ENCODE results near the gene SH3BP5L. TPM values are rescaled to one million over a fixed set of nuclear protein-coding genes. Genes with fewer than 3 reads are reported as not detected.

Gene SH3BP5L
- total and polyA plus RNA-seq, 2 donors (not counting 1 experiment from before 2014, with no cell fraction given), result 17.5 to 19.8 TPM

DNA sequence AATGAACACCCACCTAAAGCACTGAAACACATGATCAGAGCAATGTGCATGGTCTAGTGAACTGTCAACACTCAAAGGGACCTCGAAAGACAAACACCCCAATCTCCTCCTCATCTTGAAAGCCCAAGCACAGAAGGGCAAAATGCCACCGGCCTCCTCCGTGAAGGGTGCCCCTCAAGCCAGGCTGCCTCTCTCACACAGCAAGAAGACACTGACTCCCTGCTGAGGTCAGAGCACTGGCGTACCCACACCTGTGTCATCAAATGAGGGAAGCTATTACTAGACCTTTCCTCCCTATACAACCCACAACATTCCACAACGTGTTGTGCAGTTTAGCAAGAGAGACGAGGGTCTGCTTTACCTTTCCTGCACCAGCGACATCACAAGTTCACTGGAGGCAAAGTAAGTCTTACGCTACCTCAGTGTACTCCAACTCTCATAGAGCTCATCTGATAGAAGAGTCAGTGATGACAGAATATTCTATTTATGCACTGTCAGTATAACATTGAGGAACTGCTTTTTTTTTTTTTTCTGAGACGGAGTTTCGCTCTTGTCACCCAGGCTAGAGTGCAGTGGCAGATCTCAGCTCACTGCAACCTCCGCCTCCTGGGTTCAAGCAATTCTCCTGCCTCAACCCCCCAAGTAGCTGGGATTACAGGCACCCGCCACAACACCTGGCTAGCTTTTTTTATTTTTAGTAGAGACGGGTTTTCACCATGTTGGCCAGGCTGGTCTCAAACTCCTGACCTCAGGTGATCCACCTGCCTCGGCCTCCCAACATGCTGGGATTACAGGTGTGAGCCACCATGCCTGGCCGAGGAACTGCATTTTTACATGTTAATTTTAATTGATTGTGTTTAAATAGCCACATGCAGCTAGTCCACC is 3.3 kb downstream of the SH3BP5L start:
- Histone ChIP-seq H3K27me3 (ENCODE audit: control insufficient read depth, insufficient read depth, low read length) (no peaks in the 10 kb centered on the region), H3K4me2 (ENCODE audit: extremely low read depth, insufficient read depth, low read length) (peak overlapping the region; percentile 92), H2AFZ (ENCODE audit: low read length) (no peak overlapping the region), H3K27ac (ENCODE audit: insufficient read depth, low read length) (peak overlapping the region; percentile 98), H4K20me1 (ENCODE audit: control insufficient read depth, extremely low read depth, insufficient read depth, low read length) (peaks cover 2% of the 10 kb centered on the region), H3K4me1 (ENCODE audit: control insufficient read depth, extremely low read depth, insufficient read depth, low read length) (peaks cover 44% of the 10 kb centered on the region), H3K9ac (ENCODE audit: insufficient read depth, low read length) (no peak overlapping the region), H3K79me2 (ENCODE audit: control insufficient read depth, insufficient read depth, low read length) (peaks cover 71% of the 10 kb centered on the region), H3K9me3 (ENCODE audit: control insufficient read depth, insufficient read depth, low read depth, low read length) (no peaks in the 10 kb centered on the region), H3K36me3 (ENCODE audit: control insufficient read depth, insufficient read depth, low read length) (peaks cover 5% of the 10 kb centered on the region), H3K4me3 (replicated peaks in 1 of 4; ENCODE audit: control extremely low read depth in 1 of 4, insufficient read depth in 1 of 4, low read depth in 3 of 4, low read length in 4 of 4) (peak overlapping the region in 3 of 4 experiments; percentile 24 to 91 (median 40))
- DNase-seq (ENCODE audit: low read depth in 2 of 2), result peak in 1 of 2 donors; percentile 40
- no peak for TF ChIP-seq CTCF (conservative IDR thresholded peaks at IDR 0.05 in 1 of 2, IDR thresholded peaks at IDR 0.05 in 1 of 2; ENCODE audit: low read depth in 1 of 2, low read length in 2 of 2)
- no peak for TF ChIP-seq EZH2 (IDR thresholded peaks at IDR 0.05; ENCODE audit: low read length, missing control alignments)

DNA sequence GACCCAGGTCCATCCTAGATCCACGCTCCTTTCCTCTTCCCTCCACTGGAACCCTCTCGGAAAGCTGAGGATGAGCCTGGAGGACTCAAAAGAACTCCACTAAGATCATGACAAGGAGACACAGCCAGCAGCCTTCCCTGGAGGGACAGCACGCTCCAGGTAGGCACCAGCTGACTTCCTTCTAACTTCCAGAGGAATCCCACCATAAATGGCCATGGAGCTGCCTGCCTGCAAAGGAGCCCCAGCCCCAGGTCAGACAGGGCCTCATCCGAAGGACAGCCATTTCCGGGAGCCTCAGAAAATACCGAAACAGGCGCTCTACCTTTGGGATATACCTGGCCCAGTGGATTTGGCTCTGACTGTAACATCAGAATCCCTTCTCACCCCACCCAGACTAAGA is 4.1 kb downstream of the SH3BP5L start:
- peaks cover 2% of the 10 kb centered on the region for H4K20me1 ChIP-seq (ENCODE audit: control insufficient read depth, extremely low read depth, insufficient read depth, low read length)
- no peaks in the 10 kb centered on the region for H3K9me3 ChIP-seq (ENCODE audit: control insufficient read depth, insufficient read depth, low read depth, low read length)
- peak overlapping the region; percentile 77 for H3K4me2 ChIP-seq (ENCODE audit: extremely low read depth, insufficient read depth, low read length)
- H2AFZ ChIP-seq (ENCODE audit: low read length), result no peak overlapping the region
- H3K9ac ChIP-seq (ENCODE audit: insufficient read depth, low read length), result no peak overlapping the region
- peaks cover 11% of the 10 kb centered on the region for H3K36me3 ChIP-seq (ENCODE audit: control insufficient read depth, insufficient read depth, low read length)
- peaks cover 41% of the 10 kb centered on the region for H3K4me1 ChIP-seq (ENCODE audit: control insufficient read depth, extremely low read depth, insufficient read depth, low read length)
- peaks cover 78% of the 10 kb centered on the region for H3K79me2 ChIP-seq (ENCODE audit: control insufficient read depth, insufficient read depth, low read length)
- peak overlapping the region; percentile 71 for H3K27ac ChIP-seq (ENCODE audit: insufficient read depth, low read length)
- no peak for TF ChIP-seq CTCF (conservative IDR thresholded peaks at IDR 0.05 in 1 of 2, IDR thresholded peaks at IDR 0.05 in 1 of 2; ENCODE audit: low read depth in 1 of 2, low read length in 2 of 2)
- TF ChIP-seq EZH2 (IDR thresholded peaks at IDR 0.05; ENCODE audit: low read length, missing control alignments), result no peak
- H3K4me3 ChIP-seq (replicated peaks in 1 of 4; ENCODE audit: control extremely low read depth in 1 of 4, insufficient read depth in 1 of 4, low read depth in 3 of 4, low read length in 4 of 4), result peak overlapping the region in 1 of 4 experiments; percentile 29
- no peaks in the 10 kb centered on the region for H3K27me3 ChIP-seq (ENCODE audit: control insufficient read depth, insufficient read depth, low read length)
- DNase-seq (ENCODE audit: low read depth in 2 of 2), result no peak

- no peaks in the 10 kb centered on the region for H3K9me3 ChIP-seq (ENCODE audit: control insufficient read depth, insufficient read depth, low read depth, low read length)
- TF ChIP-seq CTCF (conservative IDR thresholded peaks at IDR 0.05 in 1 of 2, IDR thresholded peaks at IDR 0.05 in 1 of 2; ENCODE audit: low read depth in 1 of 2, low read length in 2 of 2) (no peak), EZH2 (IDR thresholded peaks at IDR 0.05; ENCODE audit: low read length, missing control alignments) (no peak)
- peaks cover 41% of the 10 kb centered on the region for H3K4me1 ChIP-seq (ENCODE audit: control insufficient read depth, extremely low read depth, insufficient read depth, low read length)
- H3K27ac ChIP-seq (ENCODE audit: insufficient read depth, low read length), result peak overlapping the region; percentile 71
- peaks cover 16% of the 10 kb centered on the region for H3K36me3 ChIP-seq (ENCODE audit: control insufficient read depth, insufficient read depth, low read length)
- no peak overlapping the region for H2AFZ ChIP-seq (ENCODE audit: low read length)
- H4K20me1 ChIP-seq (ENCODE audit: control insufficient read depth, extremely low read depth, insufficient read depth, low read length), result peaks cover 2% of the 10 kb centered on the region
- no peaks in the 10 kb centered on the region for H3K27me3 ChIP-seq (ENCODE audit: control insufficient read depth, insufficient read depth, low read length)
- peaks cover 79% of the 10 kb centered on the region for H3K79me2 ChIP-seq (ENCODE audit: control insufficient read depth, insufficient read depth, low read length)
- peak overlapping the region; percentile 77 for H3K4me2 ChIP-seq (ENCODE audit: extremely low read depth, insufficient read depth, low read length)
- peak; percentile 32 to 92 for DNase-seq (ENCODE audit: low read depth in 2 of 2)
- H3K4me3 ChIP-seq (replicated peaks in 1 of 4; ENCODE audit: control extremely low read depth in 1 of 4, insufficient read depth in 1 of 4, low read depth in 3 of 4, low read length in 4 of 4), result peak overlapping the region in 1 of 4 experiments; percentile 29
- H3K9ac ChIP-seq (ENCODE audit: insufficient read depth, low read length), result no peak overlapping the region
These were observed 4.6 kb downstream of the SH3BP5L start for GRCh38 chr1:248821101-248821500.

Data from fibroblast of lung (primary cell).